Activated T-helper 1 cell treated with anti-CD3 and anti-CD28 coated beads, Interleukin-2, amount 50 U/mL, for 16 hours (primary cell): ENCODE data around the gene ADAM15.

ENCODE experiments used
- DNase-seq, 2 donors: peaks; one replicate each; pipeline ENCODE4 v3.0.0-alpha.2; 2020; ENCODE audit warnings: low read depth in 1 of 2, low spot score in 1 of 2

Gene ADAM15

GRCh38 chr1:155070721-155071569 is 19.8 kb downstream of the ADAM15 start:
- peak; percentile 41 to 62 for DNase-seq

- no peak for DNase-seq
Measured at GRCh38 chr1:155071701-155072100, 20.6 kb downstream of the ADAM15 start.

- DNase-seq: no peak
Measured at GRCh38 chr1:155072531-155073289, 21.6 kb downstream of the ADAM15 start.

- DNase-seq: no peak
Measured at GRCh38 chr1:155073377-155074242, 22.5 kb downstream of the ADAM15 start.

GRCh38 chr1:155075535-155075934 is 24.4 kb downstream of the ADAM15 start:
- no peak for DNase-seq

DNA sequence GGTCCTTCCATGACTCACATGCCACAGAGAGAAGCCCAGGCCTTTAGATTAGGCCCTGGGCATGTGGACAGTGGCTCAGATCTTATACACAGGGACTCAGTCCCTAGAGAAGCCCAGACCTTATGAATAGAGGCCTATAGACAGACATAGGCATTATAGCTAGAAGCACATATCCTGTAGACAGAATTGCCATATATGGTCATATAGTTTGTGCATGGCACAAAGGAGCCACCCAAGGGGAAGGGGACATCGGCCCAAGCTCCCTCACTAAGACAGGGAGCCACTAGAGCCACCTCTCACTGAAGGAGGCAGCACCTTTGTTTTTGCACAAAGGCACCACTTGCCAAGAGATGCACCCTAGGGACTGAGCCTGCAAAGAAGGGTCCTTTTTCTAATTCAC is 25.3 kb downstream of the ADAM15 start:
- no peak for DNase-seq

GRCh38 chr1:155077346-155077745 is 26.2 kb downstream of the ADAM15 start:
- DNase-seq: no peak

DNA sequence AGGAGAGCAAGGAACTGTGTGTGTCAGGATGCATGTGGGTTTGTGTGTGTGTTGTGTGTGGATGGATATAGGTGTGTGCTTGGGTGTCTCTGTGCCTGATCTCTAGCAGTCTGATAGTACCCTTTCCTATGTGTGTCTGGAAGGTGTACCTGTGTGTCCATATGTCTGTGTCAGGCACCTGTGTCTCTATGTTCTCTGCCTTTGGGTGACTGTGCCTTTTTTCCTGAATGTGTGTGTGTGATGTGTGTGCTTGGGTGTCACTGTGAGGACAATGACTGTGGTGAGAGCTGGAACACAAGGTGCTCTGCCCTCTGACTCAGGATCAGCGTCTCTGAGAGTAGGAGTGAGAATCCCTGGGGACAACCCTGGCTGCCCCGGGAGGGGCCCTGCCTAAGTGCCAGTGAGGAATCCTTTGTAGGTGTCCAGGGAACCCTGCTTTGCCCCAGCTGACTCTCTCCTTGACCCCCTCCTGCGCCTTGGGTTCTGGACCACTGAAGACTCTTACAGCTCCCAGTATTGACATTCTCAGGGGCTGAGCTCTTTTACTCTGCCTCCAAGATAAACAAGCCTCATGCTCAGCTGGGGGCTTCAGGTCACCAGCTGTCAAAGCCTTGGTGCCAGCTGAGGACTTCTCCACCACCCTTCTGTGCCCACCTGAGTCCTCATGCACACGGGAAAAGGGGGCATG is 26.8 kb downstream of the ADAM15 start:
- no peak for DNase-seq

DNA sequence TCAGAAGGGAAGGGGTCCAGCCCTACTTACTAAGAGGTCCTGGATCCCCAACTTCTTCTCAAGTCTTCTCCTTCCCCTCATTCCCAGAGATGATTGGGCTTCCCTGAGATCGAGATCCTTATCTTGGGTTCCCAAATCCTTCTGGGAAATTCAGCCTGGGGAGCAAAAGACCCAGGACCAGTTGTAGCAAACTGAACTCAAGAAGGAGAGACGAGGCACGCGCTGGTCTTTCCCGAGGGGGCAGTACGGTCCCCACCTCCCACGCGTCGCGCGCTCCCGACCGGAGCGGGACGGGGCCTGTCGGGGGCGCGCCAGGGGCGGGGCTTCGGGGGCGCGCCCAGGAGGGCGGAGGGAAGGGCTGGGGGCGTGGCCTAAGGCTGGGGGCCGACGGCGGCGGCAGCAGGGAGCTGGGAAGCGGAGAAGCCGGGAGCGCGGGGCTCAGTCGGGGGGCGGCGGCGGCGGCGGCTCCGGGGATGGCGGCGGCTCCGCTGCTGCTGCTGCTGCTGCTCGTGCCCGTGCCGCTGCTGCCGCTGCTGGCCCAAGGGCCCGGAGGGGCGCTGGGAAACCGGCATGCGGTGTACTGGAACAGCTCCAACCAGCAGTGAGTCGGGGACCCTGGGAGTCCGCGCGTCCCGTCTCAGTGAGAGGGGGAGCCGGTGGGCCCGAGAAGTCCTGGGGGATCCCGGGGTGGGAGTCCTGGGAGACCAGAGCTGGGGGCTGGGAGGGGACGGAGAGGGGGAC is 27.5 kb downstream of the ADAM15 start, which contains the start of gene EFNA3:
TSS of gene EFNA3 (plus strand) at position 369 of the 741 bp plus-strand sequence. CDS start at position 474, 105 bp downstream.
- peak in 1 of 2 donors; percentile 51 for DNase-seq

DNA sequence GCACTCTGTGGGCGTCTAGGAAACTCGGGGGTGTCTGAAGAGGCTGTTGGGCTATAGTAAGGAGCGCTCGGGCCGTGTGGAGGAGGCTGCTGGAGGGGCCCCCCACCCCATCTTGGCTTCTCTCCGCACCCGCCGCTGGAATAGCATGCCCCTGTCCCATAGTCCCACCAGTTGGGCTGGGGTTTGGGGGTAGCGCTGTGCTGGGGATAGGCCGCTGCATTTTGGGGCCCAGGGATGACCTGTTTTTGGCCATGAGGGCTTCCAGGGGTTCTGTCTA is 28.0 kb downstream of the ADAM15 start:
- no peak for DNase-seq

DNA sequence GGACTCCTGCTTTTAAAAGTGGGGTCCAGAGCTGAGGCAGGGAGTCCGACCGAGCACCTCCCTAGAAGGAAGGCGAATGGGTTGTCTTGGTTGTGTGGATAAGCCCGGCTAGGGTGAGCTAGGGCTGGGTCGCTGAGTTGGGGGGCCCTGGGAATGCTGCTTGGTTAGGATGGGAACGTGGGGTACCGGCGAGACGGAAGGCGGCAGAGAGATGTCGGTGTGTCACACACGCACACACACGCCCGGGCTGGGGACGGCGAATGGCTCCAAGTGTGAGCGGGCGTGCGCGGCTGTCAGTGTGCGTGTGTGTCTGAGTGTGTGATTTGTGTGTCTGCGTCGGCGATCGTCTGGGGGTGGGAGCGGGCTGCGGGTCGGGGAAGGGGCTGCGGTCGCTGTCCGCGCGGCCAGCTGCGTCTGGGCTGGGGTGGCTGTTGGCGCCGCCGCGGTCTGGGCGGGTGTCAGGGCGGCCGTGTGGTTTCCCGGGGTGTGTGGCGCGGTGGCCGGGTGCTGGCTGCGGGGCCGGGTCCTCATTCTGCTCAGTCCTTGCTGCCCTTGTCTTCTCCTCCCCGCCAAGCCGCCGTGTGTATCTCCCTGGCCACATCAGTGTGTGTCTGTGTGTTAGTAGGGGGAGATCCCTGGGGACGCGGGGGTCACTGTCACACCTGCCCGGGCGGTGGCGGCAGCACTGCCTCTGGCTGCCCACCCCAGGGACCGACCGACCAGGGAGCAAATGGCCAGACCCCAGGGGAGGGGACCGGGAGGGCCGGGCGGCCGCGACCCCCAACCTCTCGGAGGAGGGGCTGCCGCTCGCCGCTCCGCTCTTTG is 28.6 kb downstream of the ADAM15 start:
- no peak for DNase-seq

DNA sequence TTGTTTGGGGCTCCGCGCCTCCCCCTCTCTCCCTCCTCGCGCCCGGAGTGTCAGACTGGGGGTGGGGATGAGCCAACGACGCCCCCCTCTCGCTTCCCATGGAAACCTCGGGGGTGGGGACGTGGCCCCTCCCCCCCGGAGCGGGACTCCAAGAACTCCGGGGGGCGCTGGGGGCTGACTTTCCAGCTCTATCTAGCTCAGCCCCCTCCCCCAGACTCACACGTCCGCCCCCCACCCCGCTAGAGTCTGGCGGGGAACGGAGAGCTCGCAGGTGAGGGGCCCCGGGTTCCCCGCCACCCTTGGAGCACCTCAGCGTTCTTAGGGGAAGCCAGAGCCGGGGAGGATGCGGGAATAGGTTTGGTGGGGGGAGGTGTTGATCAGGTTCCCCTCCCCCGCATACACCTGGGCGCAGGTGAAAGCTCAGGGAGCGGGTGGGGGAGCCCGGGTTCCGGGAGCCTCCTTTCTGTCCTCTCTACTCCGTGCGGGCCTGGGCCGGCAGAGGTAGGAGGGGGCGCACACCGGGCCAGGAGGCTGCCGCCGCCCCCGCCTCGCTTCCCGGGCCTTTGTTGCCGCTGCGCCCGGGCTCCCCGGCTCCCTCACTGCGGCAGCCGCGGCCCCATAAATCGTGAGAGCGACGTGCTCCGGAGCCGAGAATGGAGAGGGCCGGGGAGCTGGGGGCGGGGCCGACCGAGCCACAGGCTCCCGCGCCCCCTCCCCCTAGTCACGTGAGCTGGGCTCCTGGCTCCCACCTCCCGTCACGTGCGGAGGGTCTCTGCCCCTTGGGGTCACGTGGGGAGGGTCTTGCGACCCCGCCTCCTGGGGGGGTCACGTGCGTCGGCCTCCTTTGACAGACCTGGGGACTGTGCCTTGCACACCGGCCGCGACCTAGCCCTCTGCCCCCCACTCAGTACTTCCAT is 29.5 kb downstream of the ADAM15 start:
- no peak for DNase-seq

- DNase-seq: no peak
Measured at GRCh38 chr1:155081472-155082300, 30.6 kb downstream of the ADAM15 start.

GRCh38 chr1:155082301-155083051 is 31.4 kb downstream of the ADAM15 start:
- no peak for DNase-seq

DNA sequence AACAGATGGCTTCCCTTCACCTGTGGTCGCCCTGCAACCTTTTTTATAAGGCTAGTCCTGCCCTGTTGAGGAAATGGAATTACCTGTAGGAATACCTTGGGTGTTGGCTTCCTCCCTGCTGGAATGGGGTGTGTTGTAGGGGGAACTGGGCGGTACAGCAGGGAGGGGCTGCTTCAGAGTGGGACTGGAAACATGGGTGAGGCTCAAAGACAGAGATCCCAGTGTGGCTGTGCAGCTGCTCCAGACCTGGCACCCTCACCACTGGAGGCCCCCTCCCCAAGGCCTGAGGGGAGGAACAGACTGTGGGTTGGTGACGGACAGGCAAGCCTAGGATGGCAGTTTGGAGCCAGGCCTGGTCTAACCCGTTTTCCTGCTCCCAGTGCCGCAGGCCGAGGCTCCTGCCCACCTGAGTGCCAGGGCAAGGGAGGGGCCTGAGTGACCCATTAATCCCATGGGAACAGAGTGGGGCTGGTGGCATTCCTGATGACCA is 32.0 kb downstream of the ADAM15 start:
- DNase-seq: no peak

- DNase-seq: no peak
Measured at GRCh38 chr1:155083865-155084721, 33.0 kb downstream of the ADAM15 start.
